ENCODE data around the gene EXOC4. TPM values are rescaled to one million over a fixed set of nuclear protein-coding genes. Genes with fewer than 3 reads are reported as not detected.

The EXOC4 gene
- total RNA-seq, 1 experiment from 2014 or later = 71.0 TPM

DNA sequence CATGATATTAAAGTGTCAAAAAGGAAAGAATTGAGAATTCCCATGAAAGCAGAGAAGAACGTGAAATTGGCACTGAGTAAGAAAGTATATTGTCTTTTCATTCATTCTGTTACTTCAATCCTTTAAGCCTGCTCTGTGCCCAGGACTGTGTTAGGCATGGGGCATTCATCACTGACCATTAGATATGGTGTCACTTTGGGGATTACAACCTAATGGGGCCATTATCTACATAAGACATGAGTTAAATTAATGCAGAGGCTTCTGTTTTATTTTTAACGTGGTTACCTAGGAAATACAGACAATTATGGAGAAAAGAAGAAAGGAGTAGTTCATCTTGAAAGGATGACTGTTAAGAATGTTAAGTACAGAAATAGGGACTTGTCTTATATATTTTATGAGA is 710.8 kb downstream of the EXOC4 start:
- H3K9me3 ChIP-seq (ENCODE audit: control insufficient read depth, insufficient read depth, low read depth, low read length) = no peaks in the 10 kb centered on the region
- intact Hi-C loops (cut with micrococcal nuclease; ENCODE audit: unreplicated experiment) (no loop called here), in situ Hi-C loops (cut with HindIII; ENCODE audit: low pct_unique_long_range_greater_than_20kb, low sequenced_read_pairs) (no loop called here)
- TF ChIP-seq SIN3A (IDR thresholded peaks at IDR 0.05; ENCODE audit: borderline replicate concordance, insufficient read depth, low read depth, low read length) (no peak), TCF7L2 (IDR thresholded peaks at IDR 0.05; ENCODE audit: low read depth, low read length) (no peak), POLR2AphosphoS5 (IDR thresholded peaks at IDR 0.05; ENCODE audit: low read depth, low read length) (no peak)
- TF ChIP-seq, protein P1, sequence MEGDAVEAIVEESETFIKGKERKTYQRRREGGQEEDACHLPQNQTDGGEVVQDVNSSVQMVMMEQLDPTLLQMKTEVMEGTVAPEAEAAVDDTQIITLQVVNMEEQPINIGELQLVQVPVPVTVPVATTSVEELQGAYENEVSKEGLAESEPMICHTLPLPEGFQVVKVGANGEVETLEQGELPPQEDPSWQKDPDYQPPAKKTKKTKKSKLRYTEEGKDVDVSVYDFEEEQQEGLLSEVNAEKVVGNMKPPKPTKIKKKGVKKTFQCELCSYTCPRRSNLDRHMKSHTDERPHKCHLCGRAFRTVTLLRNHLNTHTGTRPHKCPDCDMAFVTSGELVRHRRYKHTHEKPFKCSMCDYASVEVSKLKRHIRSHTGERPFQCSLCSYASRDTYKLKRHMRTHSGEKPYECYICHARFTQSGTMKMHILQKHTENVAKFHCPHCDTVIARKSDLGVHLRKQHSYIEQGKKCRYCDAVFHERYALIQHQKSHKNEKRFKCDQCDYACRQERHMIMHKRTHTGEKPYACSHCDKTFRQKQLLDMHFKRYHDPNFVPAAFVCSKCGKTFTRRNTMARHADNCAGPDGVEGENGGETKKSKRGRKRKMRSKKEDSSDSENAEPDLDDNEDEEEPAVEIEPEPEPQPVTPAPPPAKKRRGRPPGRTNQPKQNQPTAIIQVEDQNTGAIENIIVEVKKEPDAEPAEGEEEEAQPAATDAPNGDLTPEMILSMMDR (IDR thresholded peaks at IDR 0.05) = no peak
- TF ChIP-seq, protein P2, sequence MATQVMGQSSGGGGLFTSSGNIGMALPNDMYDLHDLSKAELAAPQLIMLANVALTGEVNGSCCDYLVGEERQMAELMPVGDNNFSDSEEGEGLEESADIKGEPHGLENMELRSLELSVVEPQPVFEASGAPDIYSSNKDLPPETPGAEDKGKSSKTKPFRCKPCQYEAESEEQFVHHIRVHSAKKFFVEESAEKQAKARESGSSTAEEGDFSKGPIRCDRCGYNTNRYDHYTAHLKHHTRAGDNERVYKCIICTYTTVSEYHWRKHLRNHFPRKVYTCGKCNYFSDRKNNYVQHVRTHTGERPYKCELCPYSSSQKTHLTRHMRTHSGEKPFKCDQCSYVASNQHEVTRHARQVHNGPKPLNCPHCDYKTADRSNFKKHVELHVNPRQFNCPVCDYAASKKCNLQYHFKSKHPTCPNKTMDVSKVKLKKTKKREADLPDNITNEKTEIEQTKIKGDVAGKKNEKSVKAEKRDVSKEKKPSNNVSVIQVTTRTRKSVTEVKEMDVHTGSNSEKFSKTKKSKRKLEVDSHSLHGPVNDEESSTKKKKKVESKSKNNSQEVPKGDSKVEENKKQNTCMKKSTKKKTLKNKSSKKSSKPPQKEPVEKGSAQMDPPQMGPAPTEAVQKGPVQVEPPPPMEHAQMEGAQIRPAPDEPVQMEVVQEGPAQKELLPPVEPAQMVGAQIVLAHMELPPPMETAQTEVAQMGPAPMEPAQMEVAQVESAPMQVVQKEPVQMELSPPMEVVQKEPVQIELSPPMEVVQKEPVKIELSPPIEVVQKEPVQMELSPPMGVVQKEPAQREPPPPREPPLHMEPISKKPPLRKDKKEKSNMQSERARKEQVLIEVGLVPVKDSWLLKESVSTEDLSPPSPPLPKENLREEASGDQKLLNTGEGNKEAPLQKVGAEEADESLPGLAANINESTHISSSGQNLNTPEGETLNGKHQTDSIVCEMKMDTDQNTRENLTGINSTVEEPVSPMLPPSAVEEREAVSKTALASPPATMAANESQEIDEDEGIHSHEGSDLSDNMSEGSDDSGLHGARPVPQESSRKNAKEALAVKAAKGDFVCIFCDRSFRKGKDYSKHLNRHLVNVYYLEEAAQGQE (IDR thresholded peaks at IDR 0.05; ENCODE audit: insufficient read depth in 1 of 2, low read depth in 2 of 2, low read length in 1 of 2) = no peak
- H3K4me3 ChIP-seq (ENCODE audit: low read depth in 2 of 2, low read length in 2 of 2) = no peak overlapping the region
- DNase-seq (ENCODE audit: low read depth, low spot score) (no peak), ATAC-seq (no peak)
- no peaks in the 10 kb centered on the region for H3K36me3 ChIP-seq (ENCODE audit: control insufficient read depth, insufficient read depth, low read length)
- no peak overlapping the region for H3K27ac ChIP-seq (ENCODE audit: low read length)
- ChIA-PET CTCF (no interaction called here), POLR2A (no interaction called here)
- no peaks in the 10 kb centered on the region for H3K4me1 ChIP-seq (ENCODE audit: control insufficient read depth, insufficient read depth, low read length)
- BruUV-seq (replicated peaks) = no TSS peak
- no peaks in the 10 kb centered on the region for H3K27me3 ChIP-seq (ENCODE audit: control insufficient read depth, insufficient read depth, low read length)

DNA sequence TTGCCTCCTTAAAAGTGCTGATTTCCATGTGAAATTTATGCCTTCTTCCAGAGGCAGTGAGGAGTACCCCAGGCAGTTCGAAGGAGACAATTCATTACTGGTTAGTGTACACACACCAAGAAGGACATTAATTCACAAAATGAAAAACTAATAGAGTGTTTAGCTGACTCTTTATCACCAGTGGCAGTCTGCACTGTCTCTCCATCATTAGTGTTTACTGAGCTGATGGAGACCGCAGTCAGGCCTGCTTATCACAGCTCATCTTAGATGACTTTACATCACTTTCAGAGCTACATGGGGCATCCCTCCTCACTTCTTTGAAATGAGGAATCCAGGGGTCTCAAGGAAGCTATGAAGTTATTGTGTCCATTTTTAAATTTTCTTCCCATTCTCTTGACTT is 718.7 kb downstream of the EXOC4 start:
- no peaks in the 10 kb centered on the region for H3K4me1 ChIP-seq (ENCODE audit: control insufficient read depth, insufficient read depth, low read length)
- CTCF ChIA-PET = no interaction called here
- no peak overlapping the region for H3K27ac ChIP-seq (ENCODE audit: low read length)
- no TSS peak for BruUV-seq (replicated peaks)
- H3K4me3 ChIP-seq (ENCODE audit: low read depth in 2 of 2, low read length in 2 of 2) = no peak overlapping the region
- no peaks in the 10 kb centered on the region for H3K9me3 ChIP-seq (ENCODE audit: control insufficient read depth, insufficient read depth, low read depth, low read length)
- no peaks in the 10 kb centered on the region for H3K27me3 ChIP-seq (ENCODE audit: control insufficient read depth, insufficient read depth, low read length)
- in situ Hi-C loops (cut with HindIII; ENCODE audit: low pct_unique_long_range_greater_than_20kb, low sequenced_read_pairs) = no loop called here
- ATAC-seq = no peak
- POLR2A ChIA-PET = no interaction called here
- H3K36me3 ChIP-seq (ENCODE audit: control insufficient read depth, insufficient read depth, low read length) = no peaks in the 10 kb centered on the region
- DNase-seq (ENCODE audit: low read depth, low spot score) = no peak
- intact Hi-C loops (cut with micrococcal nuclease; ENCODE audit: unreplicated experiment) = no loop called here
- TF ChIP-seq SIN3A (IDR thresholded peaks at IDR 0.05; ENCODE audit: borderline replicate concordance, insufficient read depth, low read depth, low read length) (no peak), POLR2AphosphoS5 (IDR thresholded peaks at IDR 0.05; ENCODE audit: low read depth, low read length) (no peak), TCF7L2 (IDR thresholded peaks at IDR 0.05; ENCODE audit: low read depth, low read length) (no peak)
- TF ChIP-seq, protein P1 (IDR thresholded peaks at IDR 0.05) = no peak
- TF ChIP-seq, protein P2 (IDR thresholded peaks at IDR 0.05; ENCODE audit: insufficient read depth in 1 of 2, low read depth in 2 of 2, low read length in 1 of 2) = no peak

All from Panc1 (cell line).